Measurements from ENCODE around the gene MDM4. TPM values are rescaled to one million over a fixed set of nuclear protein-coding genes. Genes with fewer than 3 reads are reported as not detected.

Gene MDM4
- total RNA-seq, 4 donors from 2014 or later, result 15.1 to 44.0 (median 28.9) TPM

DNA sequence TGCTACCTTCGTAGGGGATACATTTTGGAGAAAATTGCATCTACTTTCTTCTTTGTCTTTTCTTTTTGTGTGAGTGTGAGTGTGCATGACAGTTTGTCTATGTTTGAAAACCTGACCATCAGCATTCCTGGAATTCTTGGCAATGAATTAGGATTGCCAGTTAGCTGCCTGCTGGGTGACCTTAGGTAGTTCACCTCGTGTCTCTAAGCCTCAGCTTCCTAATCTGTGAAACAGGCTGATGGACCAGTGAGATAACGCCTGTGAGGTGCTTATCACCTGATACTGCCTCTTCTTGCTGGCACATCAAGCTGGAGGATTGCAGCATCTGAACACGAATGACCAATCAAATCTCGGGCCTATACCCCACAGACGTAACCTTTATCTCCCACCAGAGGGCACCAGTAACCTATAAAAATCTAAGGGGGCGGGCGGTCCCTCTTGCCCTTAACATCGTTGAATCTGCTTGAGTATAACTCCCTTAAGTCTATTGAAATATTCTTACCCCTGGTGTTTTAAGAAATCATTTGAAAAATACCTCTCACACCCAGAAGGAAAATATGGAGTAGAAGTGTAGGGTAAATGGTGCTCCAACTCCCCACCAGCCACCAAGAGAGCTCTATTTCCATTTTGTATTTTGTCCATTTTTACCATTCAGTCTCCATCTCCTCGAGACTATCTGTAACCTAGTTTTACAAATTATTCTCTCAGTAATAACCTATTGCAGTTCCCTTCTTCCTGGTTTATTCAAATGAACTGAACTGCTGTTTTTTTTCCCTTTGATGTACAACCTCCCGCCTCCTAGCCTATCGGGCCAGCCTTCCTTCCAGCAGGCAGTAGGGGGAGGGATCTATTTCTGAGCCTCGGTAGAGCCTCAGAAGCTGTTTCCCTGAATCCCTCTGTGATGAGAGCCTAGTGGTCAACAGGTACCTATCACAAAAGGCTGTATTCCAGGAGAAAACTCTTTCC, 49.7 kb downstream of the MDM4 start:
- no peak overlapping the region for H3K4me3 ChIP-seq
- peak; percentile 42 to 59 for ATAC-seq
- H3K27ac ChIP-seq, result no peak overlapping the region
- in situ Hi-C loops (cut with MboI; ENCODE audit: low sequenced_read_pairs in 4 of 4) (loop anchor here (5.0 to 25.0 kb wide), 3 partner anchors 239 to 246 kb away; no protein-coding TSS in a partner anchor), intact Hi-C loops (cut with DNase I; ENCODE audit: low total_unique reads) (loop anchor here (5.0 kb wide), 1 partner anchor 196 kb away; no protein-coding TSS in a partner anchor)
- H3K27me3 ChIP-seq, result no peaks in the 10 kb centered on the region
- DNase-seq, result peak in 1 of 2 donors; percentile 19
- peaks cover 0 to 31% of the 10 kb centered on the region in 2 donors for H3K36me3 ChIP-seq
- TF ChIP-seq POLR2A (IDR thresholded peaks at IDR 0.05) (no peak), CTCF (IDR thresholded peaks at IDR 0.05 in 4 of 5, conservative IDR thresholded peaks at IDR 0.05 in 1 of 5) (peak in 4 of 5 experiments; percentile 26 to 53 (median 38))
- no peaks in the 10 kb centered on the region for H3K4me1 ChIP-seq
- no peaks in the 10 kb centered on the region for H3K9me3 ChIP-seq

- no peaks in the 10 kb centered on the region for H3K4me1 ChIP-seq
- no peak overlapping the region for H3K27ac ChIP-seq
- intact Hi-C loops (cut with DNase I; ENCODE audit: low total_unique reads) (loop anchor here (5.0 kb wide), 1 partner anchor 196 kb away; no protein-coding TSS in a partner anchor), in situ Hi-C loops (cut with MboI; ENCODE audit: low sequenced_read_pairs in 4 of 4) (loop anchor here (5.0 to 25.0 kb wide), 3 partner anchors 238 to 246 kb away; no protein-coding TSS in a partner anchor)
- no peaks in the 10 kb centered on the region for H3K27me3 ChIP-seq
- H3K36me3 ChIP-seq, result peaks cover 0 to 33% of the 10 kb centered on the region in 2 donors
- no peaks in the 10 kb centered on the region for H3K9me3 ChIP-seq
- no peak overlapping the region for H3K4me3 ChIP-seq
- DNase-seq, result no peak
- ATAC-seq, result no peak
- TF ChIP-seq POLR2A (IDR thresholded peaks at IDR 0.05) (no peak), CTCF (IDR thresholded peaks at IDR 0.05 in 4 of 5, conservative IDR thresholded peaks at IDR 0.05 in 1 of 5) (no peak)
These were observed 50.4 kb downstream of the MDM4 start for GRCh38 chr1:204566583-204566955.

- no peak for ATAC-seq
- no peaks in the 10 kb centered on the region for H3K4me1 ChIP-seq
- intact Hi-C loops (cut with DNase I; ENCODE audit: low total_unique reads) (loop anchor here (5.0 kb wide), 1 partner anchor 195 kb away; no protein-coding TSS in a partner anchor), in situ Hi-C loops (cut with MboI; ENCODE audit: low sequenced_read_pairs in 4 of 4) (loop anchor here (5.0 to 25.0 kb wide), 3 partner anchors 238 to 245 kb away; no protein-coding TSS in a partner anchor)
- no peak overlapping the region for H3K4me3 ChIP-seq
- no peak for DNase-seq
- H3K36me3 ChIP-seq, result peaks cover 0 to 30% of the 10 kb centered on the region in 2 donors
- no peak for TF ChIP-seq POLR2A (IDR thresholded peaks at IDR 0.05)
- no peak for TF ChIP-seq CTCF (IDR thresholded peaks at IDR 0.05 in 4 of 5, conservative IDR thresholded peaks at IDR 0.05 in 1 of 5)
- H3K27ac ChIP-seq, result no peak overlapping the region
- H3K27me3 ChIP-seq, result no peaks in the 10 kb centered on the region
- H3K9me3 ChIP-seq, result no peaks in the 10 kb centered on the region
These were observed 50.9 kb downstream of the MDM4 start for GRCh38 chr1:204567071-204567470.

DNA sequence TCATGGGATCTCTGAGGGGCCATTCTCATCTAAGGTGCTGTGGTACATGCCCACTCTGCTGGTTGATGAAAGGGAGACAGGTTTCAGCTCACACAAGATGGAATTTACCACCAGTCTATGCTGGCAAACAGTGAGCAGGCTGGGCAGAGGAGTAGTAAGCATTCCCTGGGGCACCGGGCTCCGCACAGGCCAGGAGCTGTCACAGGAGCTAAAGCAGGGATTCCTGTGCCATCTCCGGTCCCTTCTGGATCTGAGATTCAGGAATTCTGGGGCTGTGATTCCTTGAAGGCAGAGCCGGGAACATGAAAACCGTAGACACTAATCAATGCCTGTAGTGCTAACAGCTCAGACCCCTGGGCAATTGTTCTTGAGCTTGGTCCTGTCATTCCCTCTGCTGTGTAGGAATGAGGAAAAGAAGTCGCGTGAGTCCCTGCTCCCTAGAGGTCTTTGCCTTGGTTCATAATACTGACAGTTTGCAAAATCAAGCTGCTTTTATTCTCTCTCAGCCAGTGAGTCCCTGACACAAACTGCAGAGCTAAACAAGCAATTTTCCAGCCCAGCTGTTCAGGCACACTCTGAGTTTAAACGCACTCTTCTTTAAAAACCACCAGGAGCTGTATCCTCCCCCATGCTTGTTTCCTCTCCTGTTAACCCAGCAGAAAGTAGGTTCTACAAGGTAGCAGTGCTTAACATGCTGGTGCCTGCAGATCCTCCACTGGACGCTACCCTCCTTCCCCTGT, 52.5 kb downstream of the MDM4 start:
- DNase-seq (no peak), ATAC-seq (no peak)
- Histone ChIP-seq H3K36me3 (peaks cover 0 to 37% of the 10 kb centered on the region in 2 donors), H3K27ac (no peak overlapping the region), H3K4me3 (no peak overlapping the region), H3K4me1 (no peaks in the 10 kb centered on the region), H3K9me3 (no peaks in the 10 kb centered on the region), H3K27me3 (no peaks in the 10 kb centered on the region)
- in situ Hi-C loops (cut with MboI; ENCODE audit: low sequenced_read_pairs in 4 of 4), result loop anchor here (5.0 to 25.0 kb wide), 3 partner anchors 236 to 244 kb away; no protein-coding TSS in a partner anchor
- intact Hi-C loops (cut with DNase I; ENCODE audit: low total_unique reads), result loop anchor here (5.0 kb wide), 1 partner anchor 194 kb away; no protein-coding TSS in a partner anchor
- no peak for TF ChIP-seq POLR2A (IDR thresholded peaks at IDR 0.05)
- no peak for TF ChIP-seq CTCF (IDR thresholded peaks at IDR 0.05 in 4 of 5, conservative IDR thresholded peaks at IDR 0.05 in 1 of 5)

Measured in gastrocnemius medialis (tissue), 4 donors.